ENCODE results near the gene KAT8.
A peak's percentile ranks its signal among the peaks of the same experiment; 100 is the strongest.
"Not testable (repeated sequence)": the region's sequence is repeated elsewhere in the genome, so short reads cannot be mapped to it uniquely, and the experiment has no call there.

Gene KAT8

DNA sequence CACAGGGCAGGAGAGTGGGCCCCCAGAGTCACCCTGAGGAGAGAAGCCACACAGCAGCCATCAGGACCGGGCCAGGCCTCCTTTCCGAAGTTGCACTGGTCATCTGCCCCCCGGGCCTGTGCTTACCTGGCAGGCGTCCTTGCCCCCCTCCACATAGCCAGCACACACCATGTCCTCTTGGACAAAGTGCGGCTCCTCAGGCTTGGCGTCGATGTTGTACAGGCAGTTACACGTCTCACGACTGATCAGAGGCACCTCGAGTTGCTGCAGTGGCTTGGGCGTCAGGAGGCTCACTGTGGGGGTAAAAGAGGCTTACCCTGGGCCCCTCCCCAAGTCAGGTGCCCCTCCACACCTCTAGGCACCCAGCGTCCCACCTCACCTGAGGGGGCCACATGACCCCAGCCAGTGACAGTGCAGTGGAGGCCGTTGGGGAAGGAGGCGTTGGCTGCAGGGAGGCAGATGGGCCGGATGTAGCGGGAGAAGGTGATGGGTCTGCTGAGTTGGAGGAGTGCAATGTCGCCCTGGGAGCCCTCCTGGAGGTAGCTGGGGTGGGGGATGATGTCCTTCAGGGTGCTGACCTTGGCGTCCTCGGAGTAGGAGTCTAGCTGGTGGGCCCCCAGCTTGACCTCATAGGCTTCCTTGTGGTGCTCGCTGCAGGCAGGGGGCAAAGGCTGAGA is 15.0 kb downstream of the KAT8 start:
- DNase-seq (ENCODE audit: low read depth) = no peak

GRCh38 chr16:31133046-31133501 is 15.6 kb downstream of the KAT8 start:
- DNase-seq (ENCODE audit: low read depth) = no peak

- DNase-seq (ENCODE audit: low read depth) = no peak
These were observed 16.7 kb downstream of the KAT8 start for GRCh38 chr16:31134091-31134571.

- DNase-seq (ENCODE audit: low read depth) = no peak
These were observed 17.4 kb downstream of the KAT8 start for GRCh38 chr16:31134625-31135534.

GRCh38 chr16:31135535-31136286 is 18.2 kb downstream of the KAT8 start, which contains the start of gene PRSS8:
TSS of gene PRSS8 (minus strand) at chr16:31135727. CDS start at chr16:31135498, 229 bp downstream.
- DNase-seq (ENCODE audit: low read depth) = no peak

DNA sequence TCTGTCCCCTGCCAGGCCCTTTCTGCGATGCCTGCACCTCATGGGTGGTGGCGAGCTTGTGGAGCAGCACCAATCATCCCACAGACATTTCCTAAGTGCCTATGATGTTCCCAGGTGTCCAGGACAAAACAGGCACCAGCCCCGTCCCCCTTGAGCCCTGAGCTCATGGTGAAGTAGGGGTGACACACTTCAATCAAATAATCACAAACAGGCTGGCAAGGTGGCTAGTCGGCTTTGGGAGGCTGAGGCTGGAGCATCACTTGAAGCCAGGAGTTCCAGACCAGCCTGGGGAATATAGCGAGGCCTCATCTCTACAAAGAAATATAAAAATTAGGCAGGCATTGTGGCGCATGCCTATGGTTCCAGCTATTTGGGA is 18.8 kb downstream of the KAT8 start:
- no peak for DNase-seq (ENCODE audit: low read depth)

DNA sequence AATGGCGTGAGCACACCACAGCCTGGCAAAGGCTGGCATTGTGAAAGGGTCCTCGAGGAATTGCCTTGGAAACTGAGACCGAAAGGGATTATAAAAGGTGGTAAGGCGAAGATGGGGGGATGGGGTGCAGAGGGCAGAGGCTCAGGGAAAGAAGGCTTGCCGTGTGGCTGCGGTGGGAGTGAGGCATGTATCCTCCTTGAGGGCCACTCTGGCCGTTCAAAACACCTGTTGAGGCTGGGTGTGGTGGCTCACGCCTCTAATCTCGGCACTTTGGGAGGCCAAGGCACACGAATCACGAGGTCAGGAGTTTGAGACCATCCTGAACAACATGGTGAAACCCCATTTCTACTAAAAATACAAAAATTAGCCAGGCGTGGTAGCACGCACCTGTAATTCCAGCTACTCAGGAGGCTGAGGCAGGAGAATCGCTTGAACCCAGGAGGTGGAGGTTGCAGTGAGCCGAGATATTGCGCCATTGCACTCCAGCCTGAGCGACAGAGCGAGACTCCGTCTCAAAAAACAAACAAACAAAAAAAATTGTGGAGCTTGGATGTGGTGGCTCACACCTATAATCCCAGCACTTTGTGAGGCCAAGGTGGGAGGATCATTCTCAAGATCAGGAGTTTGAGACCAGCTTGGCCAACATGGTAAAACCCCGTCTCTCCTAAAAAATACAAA is 19.5 kb downstream of the KAT8 start:
- DNase-seq (ENCODE audit: low read depth) = not testable (repeated sequence)

- DNase-seq (ENCODE audit: low read depth) = no peak
These were observed 21.4 kb downstream of the KAT8 start for GRCh38 chr16:31138621-31139578.

DNA sequence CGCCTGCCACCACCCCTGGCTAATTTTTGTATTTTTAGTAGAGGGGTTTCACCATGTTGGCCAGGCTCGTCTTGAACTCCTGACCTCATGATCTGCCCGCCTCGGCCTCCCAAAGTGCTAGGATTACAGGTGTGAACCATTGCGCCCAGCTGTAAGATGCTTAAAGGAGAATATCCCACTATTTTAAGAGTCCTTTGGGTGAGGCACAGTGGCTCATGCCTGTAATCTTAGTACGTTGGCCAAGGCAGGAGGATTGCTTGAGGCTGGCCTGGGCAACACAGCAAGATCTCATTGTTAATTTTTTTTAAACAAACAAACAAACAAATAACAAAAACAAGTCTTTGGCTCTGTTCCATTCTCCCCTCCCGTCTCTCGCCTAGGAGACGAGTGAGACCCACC is 23.6 kb downstream of the KAT8 start:
- DNase-seq (ENCODE audit: low read depth) = not testable (repeated sequence)

GRCh38 chr16:31141489-31142108 is 24.1 kb downstream of the KAT8 start:
- no peak for DNase-seq (ENCODE audit: low read depth)

GRCh38 chr16:31142109-31143010 is 24.9 kb downstream of the KAT8 start:
- peak; percentile 95 for DNase-seq (ENCODE audit: low read depth)

- DNase-seq (ENCODE audit: low read depth) = no peak
These were observed 25.7 kb downstream of the KAT8 start for GRCh38 chr16:31143011-31143693.

DNA sequence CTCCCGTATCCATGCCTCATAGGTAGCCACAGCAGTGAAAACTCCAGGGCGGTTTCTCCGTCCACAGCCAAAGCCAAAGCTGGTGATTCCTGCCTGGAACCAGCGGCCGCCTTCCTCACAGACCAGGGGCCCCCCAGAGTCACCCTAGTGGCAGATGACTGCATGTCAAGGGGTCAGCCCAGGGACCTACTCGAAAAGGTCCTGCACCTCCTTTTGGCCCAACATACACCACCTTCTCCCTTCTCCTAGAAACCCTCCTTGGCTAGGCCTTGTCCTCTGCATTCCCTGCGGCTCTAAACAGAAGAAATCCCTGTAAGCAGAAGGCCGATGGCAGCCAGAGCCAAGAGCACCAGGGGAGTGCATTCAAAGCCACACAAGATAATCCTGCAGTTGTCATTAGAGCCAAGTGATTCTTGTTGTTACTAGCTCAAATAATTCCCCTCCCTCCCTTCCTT is 26.3 kb downstream of the KAT8 start:
- no peak for DNase-seq (ENCODE audit: low read depth)

GRCh38 chr16:31144418-31144817 is 27.0 kb downstream of the KAT8 start:
- DNase-seq (ENCODE audit: low read depth) = not testable (repeated sequence)

GRCh38 chr16:31145398-31145990 is 28.0 kb downstream of the KAT8 start:
- DNase-seq (ENCODE audit: low read depth) = no peak

DNA sequence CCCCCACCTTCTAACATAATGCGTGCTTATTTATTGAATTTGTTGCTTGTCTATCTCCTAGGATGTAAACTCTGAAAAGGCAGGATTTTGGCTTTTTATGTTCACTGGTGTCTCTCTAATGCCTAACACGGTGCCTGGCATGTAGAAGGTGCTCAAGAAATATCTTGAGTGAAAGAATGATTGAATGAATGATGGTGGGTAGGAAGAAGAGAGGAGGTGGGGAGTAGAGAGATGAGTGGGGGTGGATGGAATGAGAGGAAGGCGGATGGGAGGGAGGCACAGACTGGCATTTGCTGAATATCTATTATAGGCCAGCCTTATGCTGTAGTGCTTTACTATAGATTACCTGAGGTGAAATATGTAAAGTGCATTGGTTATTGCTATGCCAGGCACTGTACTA is 30.1 kb downstream of the KAT8 start:
- no peak for DNase-seq (ENCODE audit: low read depth)

DNA sequence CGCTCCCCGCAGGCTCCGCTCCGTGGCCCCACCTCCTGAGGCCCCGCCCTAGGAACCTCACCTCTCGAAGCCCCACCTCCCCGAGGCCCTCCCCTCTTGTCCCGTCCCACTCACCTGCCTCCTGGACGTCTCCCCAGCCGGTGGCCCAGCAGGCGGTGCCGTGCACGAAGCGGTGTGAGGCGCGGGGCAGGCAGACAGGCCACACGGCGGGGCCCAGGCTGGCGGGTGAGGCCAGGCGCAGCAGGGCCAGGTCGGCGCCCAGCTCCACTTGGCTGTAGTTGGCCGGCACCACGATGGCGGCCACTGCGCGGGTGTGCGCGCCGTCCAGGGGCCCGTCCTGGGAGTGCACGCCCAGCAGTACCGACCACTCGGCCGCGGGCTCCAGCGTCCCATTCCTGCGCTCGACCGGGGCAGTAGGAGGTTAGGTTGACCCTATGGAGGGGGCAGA is 30.8 kb downstream of the KAT8 start:
- DNase-seq (ENCODE audit: low read depth) = no peak

- no peak for DNase-seq (ENCODE audit: low read depth)
These were observed 31.4 kb downstream of the KAT8 start for GRCh38 chr16:31148896-31149295.
